Measurements from ENCODE around the gene CCDC73.
A peak's percentile ranks its signal among the peaks of the same experiment; 100 is the strongest.

Gene CCDC73

DNA sequence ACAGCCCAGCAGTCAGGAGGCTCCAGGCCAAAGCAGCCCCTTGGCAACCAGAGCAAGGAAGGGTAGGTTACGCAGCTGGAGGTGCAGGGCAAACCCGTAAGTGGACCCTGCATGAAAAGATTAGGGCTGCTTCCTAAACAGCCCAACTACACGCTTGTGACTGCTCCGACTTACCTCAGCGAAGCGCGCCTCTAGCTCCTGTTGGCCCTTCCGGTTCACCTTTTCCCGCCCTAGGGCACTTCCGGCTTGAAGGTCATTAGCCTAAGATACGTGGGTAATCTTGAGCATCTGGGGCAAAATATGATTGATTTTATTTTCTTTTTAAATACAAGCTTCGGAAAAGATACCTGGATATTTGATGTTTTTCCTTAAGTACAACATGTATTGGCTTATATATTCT, at the start of gene CCDC73:
TSS of gene CCDC73 (minus strand) at position 224 of the 400 bp plus-strand sequence. CDS start 34,419 bp downstream, outside the sequence.
- H3K27me3 ChIP-seq (replicated peaks; ENCODE audit: control insufficient read depth, insufficient read depth, low read length), result peaks cover 9% of the 10 kb centered on the region
- H3K4me1 ChIP-seq (ENCODE audit: control insufficient read depth, insufficient read depth, low read length), result no peaks in the 10 kb centered on the region
- no peaks in the 10 kb centered on the region for H3K9me3 ChIP-seq (ENCODE audit: control insufficient read depth, low read length)
- DNase-seq (ENCODE audit: low read depth), result no peak
- no peaks in the 10 kb centered on the region for H3K36me3 ChIP-seq (ENCODE audit: control insufficient read depth, insufficient read depth, low read length, severe bottlenecking)
- no peak within 1 kb of the TSS for H3K9ac ChIP-seq (ENCODE audit: low read length)
- no peak within 1 kb of the TSS for H3K4me3 ChIP-seq (ENCODE audit: low read length)

GRCh38 chr11:32843544-32843943, 49.1 kb upstream of the CCDC73 start:
- H3K9ac ChIP-seq (ENCODE audit: low read length), result no peak overlapping the region
- no peaks in the 10 kb centered on the region for H3K36me3 ChIP-seq (ENCODE audit: control insufficient read depth, insufficient read depth, low read length, severe bottlenecking)
- no peak for DNase-seq (ENCODE audit: low read depth)

DNA sequence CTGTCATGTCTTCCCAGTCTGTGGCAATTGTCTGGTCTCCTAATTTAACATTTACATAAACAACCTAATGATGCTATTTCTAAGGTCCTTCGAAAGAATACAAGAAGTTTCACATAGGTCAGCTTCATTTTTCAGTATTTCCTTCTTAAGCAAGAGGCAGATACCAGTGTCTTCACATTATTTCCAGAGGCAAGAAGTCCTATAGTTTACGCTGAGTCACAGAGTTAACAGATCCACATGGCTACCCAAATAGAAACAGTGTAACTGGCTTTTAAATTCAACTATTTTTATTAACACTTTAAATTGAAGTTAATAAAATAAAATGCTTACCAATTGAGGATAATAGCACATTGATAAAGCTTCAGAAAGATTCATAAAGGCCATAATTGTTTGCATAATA, 46.1 kb upstream of the CCDC73 start:
- DNase-seq (ENCODE audit: low read depth), result no peak
- Histone ChIP-seq H3K27me3 (replicated peaks; ENCODE audit: control insufficient read depth, insufficient read depth, low read length) (no peaks in the 10 kb centered on the region), H3K9me3 (ENCODE audit: control insufficient read depth, low read length) (no peaks in the 10 kb centered on the region), H3K4me3 (ENCODE audit: low read length) (no peak overlapping the region), H3K9ac (ENCODE audit: low read length) (no peak overlapping the region), H3K36me3 (ENCODE audit: control insufficient read depth, insufficient read depth, low read length, severe bottlenecking) (no peaks in the 10 kb centered on the region), H3K4me1 (ENCODE audit: control insufficient read depth, insufficient read depth, low read length) (peaks cover 5% of the 10 kb centered on the region)

More at GRCh38 chr11:32843544-32843943, 49.1 kb upstream of the CCDC73 start:
- Histone ChIP-seq H3K4me3 (ENCODE audit: low read length) (no peak overlapping the region), H3K27me3 (replicated peaks; ENCODE audit: control insufficient read depth, insufficient read depth, low read length) (no peaks in the 10 kb centered on the region), H3K4me1 (ENCODE audit: control insufficient read depth, insufficient read depth, low read length) (peaks cover 5% of the 10 kb centered on the region), H3K9me3 (ENCODE audit: control insufficient read depth, low read length) (no peaks in the 10 kb centered on the region)

GRCh38 chr11:32839308-32839707, 44.8 kb upstream of the CCDC73 start:
- no peak overlapping the region for H3K9ac ChIP-seq (ENCODE audit: low read length)
- no peaks in the 10 kb centered on the region for H3K27me3 ChIP-seq (replicated peaks; ENCODE audit: control insufficient read depth, insufficient read depth, low read length)
- no peaks in the 10 kb centered on the region for H3K36me3 ChIP-seq (ENCODE audit: control insufficient read depth, insufficient read depth, low read length, severe bottlenecking)
- no peak for DNase-seq (ENCODE audit: low read depth)
- H3K4me3 ChIP-seq (ENCODE audit: low read length), result no peak overlapping the region
- no peaks in the 10 kb centered on the region for H3K9me3 ChIP-seq (ENCODE audit: control insufficient read depth, low read length)
- peaks cover 5% of the 10 kb centered on the region for H3K4me1 ChIP-seq (ENCODE audit: control insufficient read depth, insufficient read depth, low read length)

GRCh38 chr11:32838505-32839274, 44.2 kb upstream of the CCDC73 start:
- Histone ChIP-seq H3K9me3 (ENCODE audit: control insufficient read depth, low read length) (no peaks in the 10 kb centered on the region), H3K36me3 (ENCODE audit: control insufficient read depth, insufficient read depth, low read length, severe bottlenecking) (no peaks in the 10 kb centered on the region)
- DNase-seq (ENCODE audit: low read depth), result peak; percentile 52

GRCh38 chr11:32836946-32837345, 42.5 kb upstream of the CCDC73 start:
- no peak overlapping the region for H3K4me3 ChIP-seq (ENCODE audit: low read length)
- DNase-seq (ENCODE audit: low read depth), result no peak
- H3K9ac ChIP-seq (ENCODE audit: low read length), result no peak overlapping the region

More at GRCh38 chr11:32838505-32839274, 44.2 kb upstream of the CCDC73 start:
- Histone ChIP-seq H3K27me3 (replicated peaks; ENCODE audit: control insufficient read depth, insufficient read depth, low read length) (no peaks in the 10 kb centered on the region), H3K9ac (ENCODE audit: low read length) (no peak overlapping the region), H3K4me1 (ENCODE audit: control insufficient read depth, insufficient read depth, low read length) (peaks cover 5% of the 10 kb centered on the region), H3K4me3 (ENCODE audit: low read length) (no peak overlapping the region)

DNA sequence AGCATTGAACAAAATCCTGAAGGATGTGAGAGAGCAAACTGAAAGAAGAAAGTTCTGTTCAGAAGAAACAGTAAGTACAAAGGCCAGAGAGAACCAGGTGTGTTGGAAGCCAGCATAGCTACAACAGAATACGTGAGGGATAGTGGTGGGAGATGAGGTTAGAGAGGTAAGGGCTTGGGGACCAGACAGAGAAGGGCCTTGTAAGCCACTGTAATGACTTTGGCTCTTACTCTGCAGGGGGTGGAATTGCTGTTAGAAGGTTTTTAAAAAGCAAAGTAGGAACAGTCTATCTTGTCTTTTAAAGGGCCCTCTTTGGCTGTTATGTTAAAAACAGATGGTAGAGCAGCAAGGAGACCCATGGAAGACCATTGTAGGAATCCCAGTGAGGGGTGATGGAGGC, 39.5 kb upstream of the CCDC73 start:
- peaks cover 9% of the 10 kb centered on the region for H3K4me1 ChIP-seq (ENCODE audit: control insufficient read depth, insufficient read depth, low read length)
- no peaks in the 10 kb centered on the region for H3K9me3 ChIP-seq (ENCODE audit: control insufficient read depth, low read length)
- DNase-seq (ENCODE audit: low read depth), result no peak
- no peak overlapping the region for H3K4me3 ChIP-seq (ENCODE audit: low read length)
- no peak overlapping the region for H3K9ac ChIP-seq (ENCODE audit: low read length)
- no peaks in the 10 kb centered on the region for H3K36me3 ChIP-seq (ENCODE audit: control insufficient read depth, insufficient read depth, low read length, severe bottlenecking)
- H3K27me3 ChIP-seq (replicated peaks; ENCODE audit: control insufficient read depth, insufficient read depth, low read length), result no peaks in the 10 kb centered on the region

More at GRCh38 chr11:32836946-32837345, 42.5 kb upstream of the CCDC73 start:
- peaks cover 5% of the 10 kb centered on the region for H3K4me1 ChIP-seq (ENCODE audit: control insufficient read depth, insufficient read depth, low read length)
- no peaks in the 10 kb centered on the region for H3K36me3 ChIP-seq (ENCODE audit: control insufficient read depth, insufficient read depth, low read length, severe bottlenecking)
- H3K27me3 ChIP-seq (replicated peaks; ENCODE audit: control insufficient read depth, insufficient read depth, low read length), result no peaks in the 10 kb centered on the region
- H3K9me3 ChIP-seq (ENCODE audit: control insufficient read depth, low read length), result no peaks in the 10 kb centered on the region

GRCh38 chr11:32831221-32831620, 36.8 kb upstream of the CCDC73 start:
- H3K27me3 ChIP-seq (replicated peaks; ENCODE audit: control insufficient read depth, insufficient read depth, low read length), result no peaks in the 10 kb centered on the region
- H3K4me3 ChIP-seq (ENCODE audit: low read length), result no peak overlapping the region
- H3K9ac ChIP-seq (ENCODE audit: low read length), result no peak overlapping the region
- DNase-seq (ENCODE audit: low read depth), result no peak
- H3K36me3 ChIP-seq (ENCODE audit: control insufficient read depth, insufficient read depth, low read length, severe bottlenecking), result no peaks in the 10 kb centered on the region
- peaks cover 6% of the 10 kb centered on the region for H3K4me1 ChIP-seq (ENCODE audit: control insufficient read depth, insufficient read depth, low read length)
- no peaks in the 10 kb centered on the region for H3K9me3 ChIP-seq (ENCODE audit: control insufficient read depth, low read length)

GRCh38 chr11:32830796-32831195, 36.3 kb upstream of the CCDC73 start:
- Histone ChIP-seq H3K4me1 (ENCODE audit: control insufficient read depth, insufficient read depth, low read length) (peaks cover 6% of the 10 kb centered on the region), H3K36me3 (ENCODE audit: control insufficient read depth, insufficient read depth, low read length, severe bottlenecking) (no peaks in the 10 kb centered on the region), H3K27me3 (replicated peaks; ENCODE audit: control insufficient read depth, insufficient read depth, low read length) (no peaks in the 10 kb centered on the region), H3K9me3 (ENCODE audit: control insufficient read depth, low read length) (no peaks in the 10 kb centered on the region), H3K4me3 (ENCODE audit: low read length) (no peak overlapping the region), H3K9ac (ENCODE audit: low read length) (no peak overlapping the region)
- no peak for DNase-seq (ENCODE audit: low read depth)

DNA sequence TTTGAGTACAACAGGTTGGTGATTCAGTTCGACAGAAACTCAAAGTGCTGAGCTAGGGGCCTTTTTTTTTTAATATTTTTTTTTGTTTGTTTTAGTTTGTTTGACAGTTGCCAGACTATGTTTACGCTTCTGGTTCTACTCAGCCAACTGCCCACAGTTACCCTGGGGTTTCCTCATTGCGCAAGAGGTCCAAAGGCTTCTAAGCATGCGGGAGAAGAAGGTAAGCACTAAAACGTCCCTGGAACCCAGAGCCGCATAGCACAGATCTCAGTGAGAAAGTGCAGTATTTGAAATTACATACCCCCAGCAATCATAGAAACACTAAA, 35.9 kb upstream of the CCDC73 start:
- Histone ChIP-seq H3K4me3 (ENCODE audit: low read length) (peak overlapping the region; percentile 85), H3K27me3 (replicated peaks; ENCODE audit: control insufficient read depth, insufficient read depth, low read length) (no peaks in the 10 kb centered on the region)

GRCh38 chr11:32829680-32830412, 35.4 kb upstream of the CCDC73 start, which contains the start of gene PRRG4:
TSS of gene PRRG4 (plus strand) at chr11:32829927. CDS start at chr11:32830530, 603 bp downstream.
- Histone ChIP-seq H3K36me3 (ENCODE audit: control insufficient read depth, insufficient read depth, low read length, severe bottlenecking) (no peaks in the 10 kb centered on the region), H3K9ac (ENCODE audit: low read length) (peak within 1 kb of the TSS; percentile 71), H3K9me3 (ENCODE audit: control insufficient read depth, low read length) (no peaks in the 10 kb centered on the region), H3K27me3 (replicated peaks; ENCODE audit: control insufficient read depth, insufficient read depth, low read length) (no peaks in the 10 kb centered on the region), H3K4me1 (ENCODE audit: control insufficient read depth, insufficient read depth, low read length) (peaks cover 6% of the 10 kb centered on the region), H3K4me3 (ENCODE audit: low read length) (peak within 1 kb of the TSS; percentile 85)
- DNase-seq (ENCODE audit: low read depth), result peak; percentile 62

More for the DNA sequence above, 35.9 kb upstream of the CCDC73 start:
- peak; percentile 20 for DNase-seq (ENCODE audit: low read depth)
- H3K4me1 ChIP-seq (ENCODE audit: control insufficient read depth, insufficient read depth, low read length), result peaks cover 6% of the 10 kb centered on the region
- H3K9ac ChIP-seq (ENCODE audit: low read length), result no peak overlapping the region
- no peaks in the 10 kb centered on the region for H3K9me3 ChIP-seq (ENCODE audit: control insufficient read depth, low read length)
- no peaks in the 10 kb centered on the region for H3K36me3 ChIP-seq (ENCODE audit: control insufficient read depth, insufficient read depth, low read length, severe bottlenecking)

All from adipocyte (in vitro differentiated cells).